NCI-H748 treated with DMSO at 0.1 percent for 48 hours (cell line): ENCODE results near the gene LCNL1.
A peak's percentile ranks its signal among the peaks of the same experiment; 100 is the strongest.

Experiments used
- DNase-seq: peaks from one replicate; lab custom pipeline; 2025; lab: John Stamatoyannopoulos, UW

LCNL1 gene

DNA sequence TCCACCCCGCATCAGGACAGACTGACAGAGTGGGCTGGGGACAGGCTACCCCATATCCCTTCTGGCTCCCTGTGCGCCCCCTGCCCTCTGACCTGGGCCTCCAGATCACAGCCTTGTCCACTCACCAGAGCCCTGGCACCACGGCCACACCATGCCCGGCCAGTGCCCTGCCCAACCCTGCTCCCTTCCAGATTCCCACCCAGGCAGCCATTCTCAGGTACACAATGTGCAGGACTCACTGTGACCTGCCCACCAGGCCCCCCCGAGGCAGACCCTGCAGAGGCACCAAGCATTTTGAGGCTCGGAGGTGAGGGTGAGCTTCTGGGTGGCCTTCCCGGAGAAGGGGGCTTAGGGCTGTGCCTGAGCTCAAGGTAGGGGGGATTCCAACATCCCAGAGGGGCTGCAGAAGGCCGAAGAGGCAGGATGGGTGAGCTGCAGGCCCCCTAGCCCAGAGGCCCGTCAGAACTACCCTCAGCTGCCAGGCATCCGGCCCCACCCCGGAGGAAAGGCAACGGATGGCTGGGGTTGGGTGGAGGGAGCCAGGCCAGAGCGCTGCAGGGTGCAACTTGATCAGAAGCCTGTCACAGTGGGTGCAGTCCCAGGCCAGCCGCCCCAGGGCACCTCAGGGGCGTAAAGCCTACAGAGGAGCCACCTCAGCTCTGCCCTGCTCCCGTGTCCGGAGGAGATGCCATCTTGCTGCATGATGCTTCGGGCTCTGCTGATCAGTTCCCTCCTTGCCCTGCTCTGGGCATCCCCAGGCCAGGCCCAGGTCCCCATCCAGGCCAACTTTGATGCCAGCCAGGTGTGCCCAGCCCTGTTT, at the start of gene LCNL1:
Gene LCNL1 (plus strand): TSS at position 762 of the 820 bp plus-strand sequence. CDS start 594 bp downstream, outside the sequence.
- DNase-seq: no peak

DNA sequence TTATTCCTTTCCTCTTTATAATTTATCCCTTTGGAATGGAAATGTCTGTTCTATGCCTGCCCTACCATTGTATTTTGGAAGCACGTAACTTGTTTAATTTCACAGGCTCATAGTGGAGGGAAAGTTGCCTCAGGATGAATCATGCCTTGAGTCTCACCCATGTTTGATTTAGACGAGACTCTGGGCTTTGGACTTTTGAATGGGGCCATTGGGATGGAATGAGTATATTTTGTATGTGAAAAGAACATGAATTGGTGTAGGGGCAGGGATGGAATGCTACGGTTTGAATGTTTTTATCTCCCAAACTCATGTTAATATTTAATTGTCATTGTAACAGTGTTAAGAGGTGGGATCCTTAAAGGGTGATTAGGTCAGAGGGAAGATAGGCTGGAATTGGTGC, 48.5 kb upstream of the LCNL1 start:
- no peak for DNase-seq

- DNase-seq: no peak
Observed at GRCh38 chr9:136935651-136936050, 47.1 kb upstream of the LCNL1 start.

GRCh38 chr9:136936645-136937170, 46.1 kb upstream of the LCNL1 start:
- DNase-seq: no peak

GRCh38 chr9:136937186-136938001, 45.4 kb upstream of the LCNL1 start:
- DNase-seq: no peak

GRCh38 chr9:136939431-136939995, 43.3 kb upstream of the LCNL1 start:
- no peak for DNase-seq

DNA sequence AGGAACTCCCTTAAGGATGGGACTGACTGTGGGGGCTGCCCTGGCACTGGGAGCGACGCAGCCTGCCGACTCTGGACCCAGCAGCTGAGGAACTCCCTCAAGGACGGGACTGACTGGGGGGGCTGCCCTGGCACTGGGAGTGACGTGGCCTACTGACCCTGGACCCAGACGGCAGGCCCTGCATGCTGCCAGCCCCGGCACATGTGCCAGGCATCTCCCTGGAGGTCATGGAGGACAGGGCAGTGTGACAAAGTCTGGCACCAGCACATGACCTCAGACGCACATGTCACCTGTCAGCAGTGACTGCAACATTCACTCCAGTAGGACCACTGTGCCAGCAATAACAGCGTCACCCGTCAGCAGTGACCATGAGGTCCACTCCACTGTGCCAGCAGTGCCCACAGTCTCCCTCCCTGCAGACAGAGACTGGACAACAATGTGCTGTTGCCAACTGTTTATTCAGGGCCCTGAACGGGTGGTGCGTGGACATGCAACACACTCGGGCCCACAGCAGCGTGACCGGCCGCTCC, 42.7 kb upstream of the LCNL1 start:
- no peak for DNase-seq

DNA sequence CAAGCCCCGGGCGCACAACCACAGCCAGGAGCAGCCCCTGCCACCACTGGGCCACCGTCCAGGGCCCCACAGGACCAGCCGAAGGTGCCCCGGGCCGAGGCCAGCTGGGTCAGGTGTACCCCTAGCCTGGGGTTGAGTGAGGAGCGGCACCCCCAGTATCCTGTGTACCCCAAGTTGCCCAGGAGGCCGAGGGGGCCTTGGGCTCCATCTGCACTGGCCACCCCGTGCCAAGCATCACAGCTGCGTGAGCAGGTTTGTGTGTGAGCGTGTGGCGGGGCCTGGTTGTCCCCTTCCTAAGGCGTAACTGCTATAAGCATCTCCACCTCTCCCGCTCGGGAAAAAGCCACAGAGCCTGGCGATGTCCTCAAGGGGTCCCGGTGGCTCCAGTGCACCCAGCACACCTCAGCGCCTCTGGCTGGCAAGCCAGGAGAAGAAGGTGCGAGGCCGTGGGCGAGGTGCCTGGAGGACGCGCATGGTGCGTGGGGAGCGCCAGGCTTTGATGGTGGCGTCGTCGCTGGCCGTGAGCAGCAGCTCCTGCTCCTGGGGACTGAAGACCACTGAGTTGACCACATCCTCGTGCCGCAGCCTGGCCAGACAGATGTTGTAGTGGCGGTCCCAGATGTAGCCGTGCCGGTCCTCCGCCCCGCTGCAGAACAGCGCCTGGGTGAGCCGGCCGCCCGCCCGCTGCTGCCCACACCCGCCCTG, 42.1 kb upstream of the LCNL1 start:
- no peak for DNase-seq

GRCh38 chr9:136941231-136942111, 41.3 kb upstream of the LCNL1 start:
- no peak for DNase-seq

DNA sequence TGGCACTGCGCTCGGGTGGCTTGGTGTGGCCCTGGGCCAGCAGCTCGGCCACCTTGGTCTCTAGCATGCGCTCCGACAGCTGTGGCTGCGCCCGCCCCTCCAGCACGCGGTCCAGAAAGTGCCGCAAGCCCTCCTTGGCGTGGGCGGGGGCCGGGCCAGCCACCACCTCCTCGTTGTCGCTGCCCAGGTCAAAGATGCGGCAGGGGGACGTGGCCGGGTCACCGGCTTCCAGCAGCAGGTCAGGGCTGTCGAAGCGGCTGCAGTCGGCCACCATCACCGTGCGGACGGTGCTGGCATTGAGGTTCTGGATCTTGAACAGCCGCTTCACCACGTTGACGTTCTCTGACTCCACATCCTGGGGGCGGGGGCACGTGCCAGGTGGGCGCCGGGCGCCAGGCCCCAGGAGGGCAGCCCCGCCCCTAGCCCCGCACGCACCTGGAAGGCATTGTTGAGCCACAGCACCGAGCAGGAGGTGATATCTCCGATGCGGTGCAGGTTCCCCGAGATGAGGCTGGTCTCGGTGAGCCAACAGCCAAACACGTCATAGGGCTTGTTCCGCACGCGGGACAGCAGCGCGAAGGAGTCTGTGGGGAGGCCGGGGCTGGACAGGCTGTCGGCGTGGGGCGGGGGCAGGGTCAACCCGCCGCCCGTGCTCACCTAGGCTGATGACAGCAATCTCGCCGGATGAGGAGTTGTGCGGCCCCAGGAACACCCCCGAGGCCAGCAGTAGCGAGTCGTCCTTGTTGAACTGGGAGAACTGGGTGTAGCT, 40.5 kb upstream of the LCNL1 start:
- no peak for DNase-seq

GRCh38 chr9:136942881-136943230, 39.9 kb upstream of the LCNL1 start:
- no peak for DNase-seq

DNA sequence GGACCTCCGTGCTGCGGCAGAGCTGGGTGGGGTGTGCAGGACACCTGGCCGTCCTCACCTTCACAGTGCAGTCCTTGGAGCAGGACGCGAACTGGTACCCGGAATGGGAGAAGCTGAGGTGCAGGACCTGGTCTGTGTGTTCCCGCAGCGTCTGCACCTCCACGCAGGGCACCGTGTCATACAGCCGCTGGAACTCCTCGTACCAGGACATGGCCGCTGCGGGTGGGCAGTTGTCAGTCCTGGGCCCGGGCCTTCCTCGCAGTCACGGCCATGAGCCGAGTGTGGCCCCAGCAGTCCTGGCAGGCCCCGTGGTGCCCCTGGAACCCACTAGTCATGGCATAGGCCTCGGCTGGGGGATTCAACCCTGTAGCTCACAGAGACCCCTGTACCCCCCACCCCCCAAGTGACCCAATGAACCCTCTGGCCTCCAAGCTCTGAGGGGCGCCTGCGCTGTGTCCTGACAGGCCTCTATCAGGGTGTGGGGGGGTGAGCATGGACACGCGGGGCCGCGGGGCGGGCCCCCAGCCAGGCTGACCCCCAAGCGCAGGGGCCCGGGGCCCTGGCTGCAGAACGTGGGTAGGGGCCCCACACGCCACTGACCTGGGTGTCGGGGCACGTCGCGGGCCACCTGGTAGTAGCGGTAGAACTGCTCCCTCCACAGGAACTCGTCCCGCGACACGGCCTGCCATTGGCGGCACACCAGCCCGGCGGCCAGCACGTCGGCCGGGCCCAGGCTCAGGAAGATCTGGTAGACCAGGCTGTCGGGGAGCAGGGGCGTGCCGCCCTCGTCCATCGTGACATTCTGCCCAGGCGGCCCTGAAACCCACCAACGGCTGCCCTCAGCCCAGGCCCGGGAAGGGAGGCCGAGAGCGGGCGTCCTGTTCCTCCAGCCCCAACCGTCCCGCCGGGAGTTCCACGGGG, 39.2 kb upstream of the LCNL1 start:
- DNase-seq: no peak

DNA sequence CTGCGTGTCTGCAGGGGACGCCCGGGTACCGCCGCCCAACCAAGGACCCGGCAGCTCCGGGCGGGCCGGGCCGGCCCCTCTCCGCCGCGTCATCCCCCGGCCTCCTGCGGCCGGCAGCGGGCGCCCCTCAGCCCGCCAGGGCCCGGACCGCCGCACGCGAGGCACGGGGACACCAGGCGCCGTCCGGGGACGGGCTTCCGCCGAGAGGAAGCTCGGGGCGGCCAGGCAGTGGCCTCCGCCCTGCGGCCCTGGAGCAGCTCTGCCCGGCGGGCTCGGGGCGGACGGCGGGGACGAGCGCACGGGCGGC, 38.6 kb upstream of the LCNL1 start:
- DNase-seq: no peak

DNA sequence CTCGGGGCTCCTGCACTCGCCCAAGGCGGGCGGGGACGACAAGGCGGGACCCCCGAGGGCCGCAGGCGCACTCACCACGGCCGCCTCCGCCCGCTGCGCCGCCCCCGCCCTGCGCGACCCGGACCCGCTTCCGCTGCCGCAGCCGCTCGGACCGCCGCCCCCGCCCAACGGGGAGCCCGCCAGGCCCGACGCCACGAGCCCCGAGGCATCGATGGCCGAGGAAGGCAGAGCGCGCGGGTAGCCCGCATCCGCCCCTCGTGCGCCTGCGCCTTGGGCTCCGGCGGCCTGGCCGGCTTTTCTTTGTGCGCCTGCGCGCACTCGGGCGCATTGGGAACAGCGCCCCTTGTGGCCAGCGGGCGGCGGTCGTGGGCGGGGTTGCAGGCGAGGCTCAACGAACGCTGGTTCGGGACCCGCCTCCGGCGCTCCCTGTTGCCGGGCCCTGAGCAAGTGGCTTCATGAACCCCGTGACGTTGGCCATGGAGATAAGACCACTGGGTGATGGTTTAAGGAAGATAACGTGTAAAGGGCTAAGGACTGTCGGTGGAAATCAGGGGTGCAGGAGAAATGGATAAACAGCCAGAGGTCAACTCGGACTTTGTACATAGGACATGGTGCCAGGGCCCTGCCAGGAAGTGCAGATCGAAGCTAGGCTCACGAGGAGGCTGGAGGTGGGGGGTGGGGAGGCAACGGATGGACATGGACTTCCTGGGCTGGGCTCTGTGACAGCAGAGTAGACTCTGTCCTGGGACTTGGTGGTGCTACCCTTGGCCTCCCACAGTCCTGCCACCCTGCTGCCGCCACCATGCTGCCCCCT, 38.1 kb upstream of the LCNL1 start, which contains the start of the genes C8G and FBXW5:
Gene C8G (plus strand): TSS at position 725 of the 814 bp plus-strand sequence. CDS start 78 bp downstream, at position 803.
Gene FBXW5 (minus strand): TSS at position 220 of the 814 bp plus-strand sequence. CDS start 655 bp downstream, outside the sequence.
- DNase-seq: peak; percentile 88

- no peak for DNase-seq
Observed at GRCh38 chr9:136945333-136946227, 37.2 kb upstream of the LCNL1 start.

DNA sequence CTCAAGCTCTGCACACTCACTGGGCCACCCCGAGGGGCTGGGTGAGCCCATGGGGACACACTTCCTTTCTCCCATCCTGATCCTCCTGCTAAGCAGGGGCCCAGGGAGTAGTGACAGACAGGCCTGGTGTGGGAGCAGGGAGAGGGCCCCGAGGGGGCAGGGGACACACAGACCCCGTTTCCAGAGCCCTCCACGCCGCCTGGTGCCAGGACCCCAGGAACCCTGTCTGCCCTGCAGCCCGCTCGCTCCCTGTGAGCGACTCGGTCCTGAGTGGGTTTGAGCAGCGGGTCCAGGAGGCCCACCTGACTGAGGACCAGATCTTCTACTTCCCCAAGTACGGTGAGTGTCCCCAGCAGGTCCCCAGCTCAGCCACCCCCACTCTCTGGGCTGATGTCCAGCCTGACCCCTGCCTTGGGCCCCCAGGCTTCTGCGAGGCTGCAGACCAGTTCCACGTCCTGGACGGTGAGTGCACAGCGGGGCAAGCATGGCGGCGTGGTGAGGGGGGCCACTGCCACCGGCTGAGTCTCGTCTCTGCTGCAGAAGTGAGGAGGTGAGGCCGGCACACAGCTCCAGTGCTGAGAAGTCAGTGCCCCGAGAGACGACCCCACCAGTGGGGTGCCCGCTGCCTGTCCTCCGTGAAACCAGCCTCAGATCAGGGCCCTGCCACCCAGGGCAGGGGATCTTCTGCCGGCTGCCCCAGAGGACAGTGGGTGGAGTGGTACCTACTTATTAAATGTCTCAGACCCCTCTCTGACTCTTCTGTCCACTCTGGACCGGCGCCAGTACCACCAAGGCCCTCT, 36.4 kb upstream of the LCNL1 start:
- no peak for DNase-seq
